ENCODE results near the gene ICA1. TPM values are rescaled to one million over a fixed set of nuclear protein-coding genes. Genes with fewer than 3 reads are reported as not detected.

Gene ICA1
- total RNA-seq, 1 donor: 0.45 TPM

- no peak for DNase-seq (ENCODE audit: low read depth)
- TF ChIP-seq, protein P1, sequence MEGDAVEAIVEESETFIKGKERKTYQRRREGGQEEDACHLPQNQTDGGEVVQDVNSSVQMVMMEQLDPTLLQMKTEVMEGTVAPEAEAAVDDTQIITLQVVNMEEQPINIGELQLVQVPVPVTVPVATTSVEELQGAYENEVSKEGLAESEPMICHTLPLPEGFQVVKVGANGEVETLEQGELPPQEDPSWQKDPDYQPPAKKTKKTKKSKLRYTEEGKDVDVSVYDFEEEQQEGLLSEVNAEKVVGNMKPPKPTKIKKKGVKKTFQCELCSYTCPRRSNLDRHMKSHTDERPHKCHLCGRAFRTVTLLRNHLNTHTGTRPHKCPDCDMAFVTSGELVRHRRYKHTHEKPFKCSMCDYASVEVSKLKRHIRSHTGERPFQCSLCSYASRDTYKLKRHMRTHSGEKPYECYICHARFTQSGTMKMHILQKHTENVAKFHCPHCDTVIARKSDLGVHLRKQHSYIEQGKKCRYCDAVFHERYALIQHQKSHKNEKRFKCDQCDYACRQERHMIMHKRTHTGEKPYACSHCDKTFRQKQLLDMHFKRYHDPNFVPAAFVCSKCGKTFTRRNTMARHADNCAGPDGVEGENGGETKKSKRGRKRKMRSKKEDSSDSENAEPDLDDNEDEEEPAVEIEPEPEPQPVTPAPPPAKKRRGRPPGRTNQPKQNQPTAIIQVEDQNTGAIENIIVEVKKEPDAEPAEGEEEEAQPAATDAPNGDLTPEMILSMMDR (IDR thresholded peaks at IDR 0.05; ENCODE audit: insufficient read depth, low read length): no peak
- H3K4me3 ChIP-seq (ENCODE audit: low read depth, low read length): no peak overlapping the region
Measured at GRCh38 chr7:8283968-8284367, 22.0 kb upstream of the ICA1 start.

DNA sequence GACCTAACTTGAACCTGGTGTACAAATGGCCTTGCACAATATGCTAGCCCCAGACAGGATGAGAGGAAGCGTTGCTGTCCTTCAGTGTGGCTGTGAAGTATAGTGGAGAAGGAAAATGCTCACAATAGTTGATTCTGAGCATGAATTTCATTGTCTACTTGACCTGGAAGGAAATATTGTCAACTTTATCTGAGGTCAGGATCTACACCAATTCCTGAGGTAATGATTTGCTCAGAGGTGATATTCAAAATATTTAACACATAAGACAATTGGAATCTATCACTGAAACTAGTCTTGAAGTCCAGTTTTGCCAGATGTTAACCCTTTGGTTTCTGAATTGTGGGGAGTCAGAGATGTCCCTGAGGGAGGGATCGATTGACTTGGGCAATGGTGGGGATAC is 20.9 kb upstream of the ICA1 start:
- DNase-seq (ENCODE audit: low read depth): no peak
- TF ChIP-seq, protein P1 (IDR thresholded peaks at IDR 0.05; ENCODE audit: insufficient read depth, low read length): no peak
- H3K4me3 ChIP-seq (ENCODE audit: low read depth, low read length): no peak overlapping the region

GRCh38 chr7:8282162-8282561 is 20.2 kb upstream of the ICA1 start:
- TF ChIP-seq, protein P1 (IDR thresholded peaks at IDR 0.05; ENCODE audit: insufficient read depth, low read length): no peak
- no peak for DNase-seq (ENCODE audit: low read depth)
- no peak overlapping the region for H3K4me3 ChIP-seq (ENCODE audit: low read depth, low read length)

DNA sequence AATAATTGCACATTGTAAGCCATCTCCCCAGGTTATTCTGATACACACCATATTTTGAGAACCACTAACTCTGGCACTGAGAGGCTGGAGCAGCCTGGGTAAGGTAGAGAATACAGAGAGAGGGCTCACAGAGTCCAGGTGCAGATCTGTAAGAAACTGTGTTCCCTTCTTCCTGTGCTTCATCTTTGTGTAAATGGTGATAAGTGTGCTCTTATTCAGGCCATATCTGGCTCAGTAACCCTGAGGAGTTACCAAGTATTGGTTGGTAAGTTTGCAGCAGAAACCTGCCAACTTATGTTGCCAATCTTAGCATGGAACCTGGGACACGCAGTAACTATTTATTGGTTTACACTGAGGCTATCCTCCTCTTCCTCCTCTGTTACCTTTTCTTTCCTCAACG is 16.2 kb upstream of the ICA1 start:
- no peak overlapping the region for H3K4me3 ChIP-seq (ENCODE audit: low read depth, low read length)
- TF ChIP-seq, protein P1 (IDR thresholded peaks at IDR 0.05; ENCODE audit: insufficient read depth, low read length): no peak
- no peak for DNase-seq (ENCODE audit: low read depth)

GRCh38 chr7:8277394-8277982 is 15.5 kb upstream of the ICA1 start:
- no peak overlapping the region for H3K4me3 ChIP-seq (ENCODE audit: low read depth, low read length)
- no peak for DNase-seq (ENCODE audit: low read depth)
- TF ChIP-seq, protein P1 (IDR thresholded peaks at IDR 0.05; ENCODE audit: insufficient read depth, low read length): no peak

DNA sequence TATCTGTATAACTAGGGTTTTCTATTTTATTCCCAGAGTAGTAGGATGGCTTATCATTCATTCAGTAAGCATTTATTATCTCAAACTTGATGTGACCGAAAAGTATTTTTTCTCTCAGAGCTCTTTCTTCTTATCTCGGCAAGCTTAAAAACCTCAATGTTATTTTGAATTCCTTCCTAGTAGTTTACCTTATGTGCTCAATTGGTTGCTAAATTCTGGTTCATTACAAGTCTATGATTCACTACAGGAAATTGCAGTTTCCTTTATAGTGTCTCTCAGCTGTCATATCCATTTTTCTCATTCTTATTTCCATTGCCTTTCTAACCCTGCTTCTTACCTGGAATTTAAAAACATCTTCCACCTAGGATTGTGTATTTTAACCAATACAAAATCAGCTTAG is 12.6 kb upstream of the ICA1 start:
- H3K4me3 ChIP-seq (ENCODE audit: low read depth, low read length): no peak overlapping the region
- DNase-seq (ENCODE audit: low read depth): no peak
- TF ChIP-seq, protein P1 (IDR thresholded peaks at IDR 0.05; ENCODE audit: insufficient read depth, low read length): no peak

- no peak overlapping the region for H3K4me3 ChIP-seq (ENCODE audit: low read depth, low read length)
- DNase-seq (ENCODE audit: low read depth): no peak
- TF ChIP-seq, protein P1 (IDR thresholded peaks at IDR 0.05; ENCODE audit: insufficient read depth, low read length): no peak
Measured at GRCh38 chr7:8271960-8272359, 10.0 kb upstream of the ICA1 start.

All from fibroblast of the aortic adventitia (primary cell).